Measurements from ENCODE around the gene SPOP.

DNA sequence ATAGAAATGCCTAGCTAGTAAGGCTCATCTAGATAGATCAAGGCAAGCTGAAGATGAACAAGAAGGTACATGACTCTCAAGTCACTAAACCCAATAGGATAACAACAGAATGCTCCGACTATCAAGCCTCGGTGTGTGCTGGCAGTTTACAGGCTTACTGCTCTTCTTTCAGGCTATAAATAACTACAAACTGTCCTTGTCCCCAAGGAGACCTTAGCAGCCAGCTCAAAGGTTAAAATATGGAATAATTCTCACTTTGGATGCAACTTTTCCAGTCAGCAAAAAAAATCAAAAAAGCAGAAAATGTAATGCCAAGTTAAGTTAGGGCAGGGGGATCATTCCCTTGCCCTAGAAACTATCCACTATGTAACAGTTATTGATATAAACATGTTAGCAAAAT is 44.6 kb downstream of the SPOP start:
- TF ChIP-seq, protein P1, sequence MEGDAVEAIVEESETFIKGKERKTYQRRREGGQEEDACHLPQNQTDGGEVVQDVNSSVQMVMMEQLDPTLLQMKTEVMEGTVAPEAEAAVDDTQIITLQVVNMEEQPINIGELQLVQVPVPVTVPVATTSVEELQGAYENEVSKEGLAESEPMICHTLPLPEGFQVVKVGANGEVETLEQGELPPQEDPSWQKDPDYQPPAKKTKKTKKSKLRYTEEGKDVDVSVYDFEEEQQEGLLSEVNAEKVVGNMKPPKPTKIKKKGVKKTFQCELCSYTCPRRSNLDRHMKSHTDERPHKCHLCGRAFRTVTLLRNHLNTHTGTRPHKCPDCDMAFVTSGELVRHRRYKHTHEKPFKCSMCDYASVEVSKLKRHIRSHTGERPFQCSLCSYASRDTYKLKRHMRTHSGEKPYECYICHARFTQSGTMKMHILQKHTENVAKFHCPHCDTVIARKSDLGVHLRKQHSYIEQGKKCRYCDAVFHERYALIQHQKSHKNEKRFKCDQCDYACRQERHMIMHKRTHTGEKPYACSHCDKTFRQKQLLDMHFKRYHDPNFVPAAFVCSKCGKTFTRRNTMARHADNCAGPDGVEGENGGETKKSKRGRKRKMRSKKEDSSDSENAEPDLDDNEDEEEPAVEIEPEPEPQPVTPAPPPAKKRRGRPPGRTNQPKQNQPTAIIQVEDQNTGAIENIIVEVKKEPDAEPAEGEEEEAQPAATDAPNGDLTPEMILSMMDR (conservative IDR thresholded peaks at IDR 0.05), result no peak
- TF ChIP-seq ZFX (IDR thresholded peaks at IDR 0.05), result no peak

Measured in C4-2B (cell line).